GM12873 (cell line): ENCODE data around the gene DST.

Experiments
- CTCF ChIP-seq: IDR thresholded peaks from 2 replicates; pipeline ENCODE4 v1.5.1; 2012; ENCODE audit warnings: low read depth, mild to moderate bottlenecking, moderate library complexity, low read length, control low read depth; ENCODE audit not compliant: insufficient read depth; ENCODE audit errors: missing control alignments

DST gene

GRCh38 chr6:56552187-56553130 is 90.2 kb downstream of the DST start:
- TF ChIP-seq CTCF: no peak

DNA sequence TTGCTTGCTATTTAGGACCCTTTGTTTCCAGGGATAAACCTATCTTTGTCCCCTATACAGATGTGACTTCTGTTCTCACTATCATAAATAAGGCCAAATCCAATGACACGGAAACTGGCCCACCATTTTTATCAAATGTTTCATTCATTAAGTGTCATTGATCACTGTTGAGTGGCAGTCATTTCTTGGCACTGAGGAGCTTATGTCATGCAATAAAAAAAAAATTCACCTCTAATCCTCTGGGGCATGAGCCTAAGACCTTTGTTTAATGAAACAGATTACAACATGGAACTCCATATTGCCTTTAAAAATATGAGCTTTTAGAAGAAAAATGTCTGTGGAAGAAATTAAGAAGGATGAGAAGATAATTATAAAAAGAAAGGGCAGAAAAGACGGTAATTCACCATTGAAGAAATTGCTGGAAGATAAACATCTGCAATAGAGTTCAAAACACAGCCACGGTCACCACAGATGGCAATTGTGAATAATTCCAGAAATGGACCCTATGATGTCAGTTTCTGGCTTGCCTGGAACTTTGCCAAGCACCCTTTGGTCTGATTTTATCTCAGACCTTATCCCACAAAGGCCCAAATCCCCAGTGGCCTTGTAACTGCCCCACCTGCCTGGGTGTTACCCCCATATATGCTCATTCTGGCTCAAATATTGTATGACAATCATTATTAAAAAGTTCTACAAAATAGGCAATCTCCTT is 91.1 kb downstream of the DST start:
- TF ChIP-seq CTCF: no peak

GRCh38 chr6:56550301-56550700 is 92.4 kb downstream of the DST start:
- no peak for TF ChIP-seq CTCF

- TF ChIP-seq CTCF: no peak
Observed at GRCh38 chr6:56549014-56549413, 93.7 kb downstream of the DST start.

GRCh38 chr6:56547687-56548086 is 95.0 kb downstream of the DST start:
- TF ChIP-seq CTCF: no peak

DNA sequence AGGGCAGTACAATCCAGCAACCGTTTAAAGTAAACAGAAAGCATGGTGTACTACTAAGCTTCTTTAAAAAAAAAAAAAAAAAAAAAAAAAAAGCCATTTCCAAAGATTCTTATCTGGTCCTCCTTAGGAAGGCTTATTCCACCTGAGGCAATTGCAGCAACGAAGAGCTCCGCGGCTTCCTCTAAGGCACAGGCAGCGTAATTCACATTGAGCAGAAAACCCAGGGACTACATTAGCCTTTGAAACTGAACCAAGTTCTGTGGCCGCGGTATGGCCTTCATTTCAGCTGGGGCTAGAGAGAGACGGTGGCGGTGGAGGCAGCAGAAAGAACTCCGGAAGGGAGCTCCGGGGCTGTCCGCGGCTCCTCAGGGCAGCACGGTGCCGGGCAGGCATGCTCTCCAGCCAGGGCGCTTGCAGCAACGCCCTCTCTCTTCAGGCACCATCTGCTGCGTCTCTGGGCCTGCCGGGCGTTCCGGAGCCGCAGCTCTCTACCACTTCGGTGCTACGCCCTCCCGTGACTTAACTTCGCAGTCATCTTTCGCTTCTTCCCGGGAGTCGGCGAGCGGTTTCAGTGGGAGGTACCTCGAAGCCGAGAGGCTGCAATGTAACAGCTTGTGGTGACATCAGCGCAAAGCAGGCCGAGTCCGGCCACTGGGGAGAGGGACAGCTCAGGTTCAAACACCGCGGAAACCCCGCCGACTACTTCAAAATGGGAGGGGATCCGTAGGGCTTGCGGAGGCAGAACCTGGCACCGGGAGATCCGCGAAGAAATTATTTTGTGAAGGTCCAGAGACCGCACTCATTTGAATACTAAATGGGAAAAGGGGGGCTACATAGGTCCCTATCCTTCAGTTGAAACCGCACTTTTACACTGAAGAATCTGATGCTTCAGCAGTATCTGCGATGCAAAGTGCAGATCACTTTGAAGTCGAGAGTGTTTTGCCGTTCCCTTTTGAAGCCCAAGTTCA is 100.0 kb downstream of the DST start:
- TF ChIP-seq CTCF: peak; percentile 17
